GM20000 (cell line): ENCODE data around the gene NAV2.

Experiments
- DNase-seq: peaks from one replicate; pipeline ENCODE4 v3.0.0; 2012; ENCODE audit warnings: low spot score
- TF ChIP-seq, protein P1 (sequence below): IDR thresholded peaks from 2 replicates; pipeline ENCODE4 v1.5.1; 2012; ENCODE audit warnings: mild to moderate bottlenecking, control low read depth; ENCODE audit errors: extremely low read depth, missing control alignments

The NAV2 gene

DNA sequence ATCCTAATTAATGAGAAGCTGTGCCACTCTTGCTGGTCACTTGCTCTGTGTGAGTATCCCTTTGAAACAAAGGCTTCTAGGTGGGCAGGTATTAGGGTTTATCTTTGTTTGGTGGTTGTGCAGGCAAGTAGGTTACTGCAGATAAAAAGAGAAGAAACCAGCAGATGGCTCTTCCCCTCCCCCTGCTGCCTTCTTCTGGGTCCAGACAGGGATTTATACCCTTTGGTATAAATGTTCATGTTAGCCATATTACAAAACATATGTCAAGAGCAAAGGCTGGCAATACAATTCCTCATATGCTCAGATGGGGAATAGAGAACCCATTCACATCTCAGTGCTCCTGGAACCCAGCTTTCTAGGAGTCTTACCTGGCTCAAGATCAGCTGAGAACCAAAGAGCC lies 109.9 kb downstream of the NAV2 start:
- TF ChIP-seq, protein P1, sequence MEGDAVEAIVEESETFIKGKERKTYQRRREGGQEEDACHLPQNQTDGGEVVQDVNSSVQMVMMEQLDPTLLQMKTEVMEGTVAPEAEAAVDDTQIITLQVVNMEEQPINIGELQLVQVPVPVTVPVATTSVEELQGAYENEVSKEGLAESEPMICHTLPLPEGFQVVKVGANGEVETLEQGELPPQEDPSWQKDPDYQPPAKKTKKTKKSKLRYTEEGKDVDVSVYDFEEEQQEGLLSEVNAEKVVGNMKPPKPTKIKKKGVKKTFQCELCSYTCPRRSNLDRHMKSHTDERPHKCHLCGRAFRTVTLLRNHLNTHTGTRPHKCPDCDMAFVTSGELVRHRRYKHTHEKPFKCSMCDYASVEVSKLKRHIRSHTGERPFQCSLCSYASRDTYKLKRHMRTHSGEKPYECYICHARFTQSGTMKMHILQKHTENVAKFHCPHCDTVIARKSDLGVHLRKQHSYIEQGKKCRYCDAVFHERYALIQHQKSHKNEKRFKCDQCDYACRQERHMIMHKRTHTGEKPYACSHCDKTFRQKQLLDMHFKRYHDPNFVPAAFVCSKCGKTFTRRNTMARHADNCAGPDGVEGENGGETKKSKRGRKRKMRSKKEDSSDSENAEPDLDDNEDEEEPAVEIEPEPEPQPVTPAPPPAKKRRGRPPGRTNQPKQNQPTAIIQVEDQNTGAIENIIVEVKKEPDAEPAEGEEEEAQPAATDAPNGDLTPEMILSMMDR = no peak
- DNase-seq = no peak

DNA sequence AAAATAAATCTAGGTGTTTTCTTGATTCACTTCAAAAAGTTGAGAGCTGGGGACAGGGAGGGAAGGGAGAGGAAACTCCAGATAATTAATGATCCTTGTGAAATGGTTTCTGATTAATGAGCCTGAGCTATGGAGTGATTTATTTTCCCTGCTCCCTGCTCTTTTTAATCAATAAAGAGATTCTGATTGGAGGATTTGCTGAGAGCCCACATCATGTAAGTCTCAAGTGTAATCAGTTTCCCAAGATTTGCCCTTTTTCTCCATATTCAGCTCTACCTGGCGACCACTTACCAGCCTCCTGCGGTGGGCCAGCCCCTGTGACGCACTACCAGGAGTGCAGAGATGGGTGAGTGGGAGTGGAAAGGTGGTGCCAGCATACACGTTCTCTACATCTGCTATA lies 114.0 kb downstream of the NAV2 start:
- TF ChIP-seq, protein P1 = no peak
- DNase-seq = no peak

DNA sequence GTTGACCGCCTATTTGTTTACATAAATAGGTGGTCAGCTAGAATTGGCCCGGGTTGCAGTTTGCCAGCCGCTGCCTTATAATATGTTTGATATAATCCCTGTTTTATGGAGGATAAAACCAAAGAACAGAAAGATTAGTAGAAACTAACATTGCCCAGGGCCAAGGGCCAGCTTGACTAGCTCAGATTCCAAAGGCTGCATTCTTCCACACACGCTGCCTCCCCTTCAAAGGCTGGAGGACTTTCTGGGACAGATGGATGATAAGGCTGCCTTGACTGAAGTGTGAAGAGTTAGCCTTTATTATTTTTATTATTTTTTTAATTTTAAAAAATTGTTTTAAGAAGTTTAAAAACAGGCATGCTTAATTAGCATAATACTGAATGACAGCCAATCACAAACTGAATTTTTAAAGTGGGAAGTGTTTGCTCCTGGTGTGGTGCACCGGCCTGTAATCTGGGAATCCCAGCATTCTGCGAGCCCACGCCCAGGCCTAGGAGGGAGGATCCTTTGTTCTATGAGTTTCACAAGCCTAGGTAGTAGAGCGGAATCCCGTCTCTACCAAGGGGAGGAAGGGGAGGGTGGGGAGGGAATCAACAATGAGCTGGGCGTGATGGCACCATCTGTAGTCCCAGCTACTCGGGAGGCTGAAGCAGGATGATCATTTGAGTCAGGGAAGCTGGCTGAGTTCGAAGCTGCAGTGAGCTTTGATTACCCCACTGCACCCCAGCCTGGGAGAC lies 114.9 kb downstream of the NAV2 start:
- TF ChIP-seq, protein P1 = no peak
- no peak for DNase-seq

DNA sequence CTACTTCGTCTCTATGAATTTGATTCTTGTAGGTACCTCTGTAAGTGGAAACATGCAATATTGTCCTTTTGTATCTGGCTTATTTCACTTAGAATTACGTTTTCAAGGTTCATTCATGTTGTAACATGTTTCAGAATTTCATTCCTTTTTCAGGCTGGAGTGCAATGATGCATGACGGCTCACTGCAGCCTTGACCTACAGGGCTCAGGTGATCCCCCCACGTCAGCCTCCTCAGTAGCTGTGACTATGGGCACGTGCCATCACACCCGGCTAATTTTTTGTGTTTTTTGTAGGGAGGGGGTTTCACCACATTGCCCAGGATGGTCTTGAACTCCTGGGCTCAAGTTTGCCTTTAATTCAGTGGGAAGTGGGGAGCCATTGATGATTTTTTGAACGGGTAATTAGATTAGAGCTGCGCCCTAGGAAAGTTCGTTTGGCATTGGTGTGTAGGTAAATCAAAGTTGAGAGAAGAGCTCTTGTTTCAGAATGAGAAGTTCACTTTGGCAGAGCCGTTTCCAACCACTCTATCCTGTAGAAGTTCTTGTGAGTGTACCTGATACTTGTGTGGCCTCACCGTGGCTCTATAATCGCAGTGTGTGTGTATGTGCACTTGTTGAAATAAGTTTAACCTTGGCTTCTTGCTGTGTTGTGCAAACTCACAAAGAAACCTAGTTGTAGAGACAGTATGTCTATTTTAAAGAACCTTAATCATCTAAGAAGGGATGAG lies 115.9 kb downstream of the NAV2 start:
- TF ChIP-seq, protein P1 = no peak
- no peak for DNase-seq

DNA sequence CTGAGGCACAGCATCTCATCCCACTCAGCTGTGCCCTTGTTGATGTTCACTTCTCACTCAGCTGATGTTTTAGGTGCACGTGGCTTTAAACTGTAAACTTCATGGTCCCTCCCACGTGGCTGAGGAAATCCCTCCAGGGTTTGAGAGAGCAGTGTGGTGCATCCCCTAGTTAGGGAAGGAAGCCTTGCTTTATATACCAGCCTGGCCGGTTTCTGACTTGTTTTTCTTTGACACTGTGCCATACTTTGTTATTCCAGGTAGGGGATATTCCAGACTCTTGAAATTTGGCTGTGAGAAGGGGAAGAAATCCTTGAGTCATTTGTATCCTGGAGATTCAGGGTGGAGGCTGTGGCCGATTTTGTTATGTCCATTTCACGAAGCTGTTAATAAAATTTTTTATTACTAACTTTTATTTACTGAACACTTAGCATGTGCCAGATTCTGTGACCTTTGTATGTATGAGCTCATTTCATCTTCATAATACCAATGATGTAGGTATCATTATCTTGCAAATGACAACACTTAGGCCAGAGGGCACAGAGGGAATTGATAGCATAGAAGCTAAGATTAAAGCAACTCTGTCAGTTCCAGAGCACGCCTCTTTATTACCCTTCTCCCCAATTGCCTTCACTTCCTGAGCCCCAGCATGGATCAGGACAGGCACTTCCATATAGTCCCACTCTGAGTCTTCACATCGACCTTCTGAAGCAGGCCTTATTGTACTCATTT lies 116.6 kb downstream of the NAV2 start:
- no peak for DNase-seq
- TF ChIP-seq, protein P1 = no peak

DNA sequence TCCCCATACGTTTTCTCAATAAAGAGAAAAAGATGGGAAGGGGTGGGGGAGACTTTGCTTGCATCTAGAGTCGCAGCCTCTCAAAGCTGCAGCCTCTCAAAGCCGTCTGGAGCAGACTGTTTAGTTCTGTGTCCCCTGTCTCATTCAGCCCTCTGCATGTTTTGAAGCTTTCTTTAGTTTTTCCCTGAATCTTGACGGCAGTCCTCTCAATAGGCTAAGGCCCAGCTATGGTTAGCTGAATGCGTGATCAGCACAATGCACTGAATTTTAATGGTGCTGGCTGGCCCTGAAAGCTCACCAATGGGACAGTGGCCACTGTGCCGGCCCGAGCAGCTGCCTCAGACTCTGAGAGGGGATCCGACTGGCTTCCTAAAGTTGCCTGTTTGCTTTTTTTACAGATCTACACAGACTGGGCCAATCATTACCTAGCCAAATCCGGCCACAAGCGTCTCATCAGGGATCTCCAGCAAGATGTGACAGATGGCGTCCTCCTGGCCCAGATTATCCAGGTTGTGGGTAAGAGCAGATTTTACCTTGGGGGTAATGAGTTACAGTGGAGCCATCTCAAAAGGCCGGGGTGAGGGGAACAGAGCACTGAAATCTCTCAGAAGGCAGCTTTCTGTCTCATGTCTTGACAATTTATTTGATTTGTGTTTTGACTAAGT lies 119.6 kb downstream of the NAV2 start:
- no peak for DNase-seq
- TF ChIP-seq, protein P1 = no peak

DNA sequence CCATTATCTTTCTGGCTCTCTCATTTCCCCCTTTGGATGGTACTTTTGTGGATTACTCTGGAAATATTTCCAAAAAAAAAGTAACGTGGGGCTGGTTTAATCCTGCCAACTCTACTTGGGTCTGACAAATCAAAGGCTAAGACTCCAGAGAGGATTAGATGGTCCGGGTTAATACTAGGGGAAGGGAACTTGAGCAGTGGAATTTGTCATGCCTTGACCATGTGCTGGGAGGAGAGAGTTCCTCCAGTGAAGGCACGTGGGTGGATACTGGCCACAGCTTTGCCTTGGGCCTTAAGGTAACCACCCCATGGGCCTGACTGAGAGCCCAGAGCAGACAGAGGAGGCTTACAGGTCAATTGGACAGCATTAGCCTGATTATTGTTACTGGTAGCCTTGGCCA lies 120.3 kb downstream of the NAV2 start:
- TF ChIP-seq, protein P1 = no peak

More for the DNA sequence above, 120.3 kb downstream of the NAV2 start:
- no peak for DNase-seq
